8988T (cell line): ENCODE measurements around the gene PRM2.
A peak's percentile ranks its signal among the peaks of the same experiment; 100 is the strongest.

Experiments used
- DNase-seq: peaks from one replicate; pipeline ENCODE4 v3.0.0; 2011

Gene PRM2, protein sequence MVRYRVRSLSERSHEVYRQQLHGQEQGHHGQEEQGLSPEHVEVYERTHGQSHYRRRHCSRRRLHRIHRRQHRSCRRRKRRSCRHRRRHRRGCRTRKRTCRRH

GRCh38 chr16:11276143-11276895 is at the start of gene PRM2:
Gene PRM2, minus strand, starts transcription at chr16:11276480. Its CDS starts 110 bp downstream, at chr16:11276370.
- no peak for DNase-seq

- no peak for DNase-seq
Observed at GRCh38 chr16:11325404-11326083, 49.3 kb upstream of the PRM2 start.

- DNase-seq: no peak
Observed at GRCh38 chr16:11323551-11324336, 47.5 kb upstream of the PRM2 start.

DNA sequence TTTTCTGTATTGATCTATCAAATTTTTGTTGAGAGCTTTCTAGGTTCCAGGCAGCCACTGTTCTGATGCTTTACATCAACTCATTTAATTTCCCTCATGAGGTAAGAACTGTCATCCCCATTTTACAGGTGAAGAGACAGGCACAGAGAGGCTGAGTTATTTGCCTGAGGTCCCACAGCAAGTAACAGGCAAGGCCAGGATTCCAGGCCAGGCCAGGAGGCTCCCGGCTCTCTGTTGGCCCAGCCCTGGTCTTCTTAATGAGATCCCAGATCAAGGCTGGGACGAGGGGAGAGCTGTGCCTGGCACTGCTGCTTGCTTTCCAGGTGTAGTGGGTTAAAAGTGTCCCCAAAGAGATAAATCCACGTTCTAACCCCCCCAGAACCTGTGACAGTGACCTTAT is 46.5 kb upstream of the PRM2 start:
- DNase-seq: no peak

GRCh38 chr16:11321662-11322061 is 45.4 kb upstream of the PRM2 start:
- no peak for DNase-seq

DNA sequence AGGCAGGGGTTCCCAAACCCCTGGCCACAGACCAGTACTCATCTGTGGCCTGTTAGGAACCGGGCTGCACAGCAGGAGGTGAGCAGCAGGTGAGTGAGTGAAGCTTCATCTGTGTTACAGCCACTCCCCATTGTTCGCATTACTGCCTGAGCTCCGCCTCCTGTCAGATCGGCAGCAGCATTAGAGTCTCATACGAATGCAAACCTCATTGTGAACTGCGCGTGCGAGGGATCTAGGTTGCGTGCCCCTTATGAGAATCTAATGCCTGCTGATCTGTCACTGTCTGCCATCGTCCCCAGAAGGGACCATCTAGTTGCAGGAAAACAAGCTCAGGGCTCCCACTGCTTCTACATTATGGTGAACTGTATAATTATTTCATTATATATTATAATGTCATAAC is 43.9 kb upstream of the PRM2 start:
- no peak for DNase-seq

GRCh38 chr16:11319529-11320146 is 43.4 kb upstream of the PRM2 start:
- DNase-seq: no peak

- no peak for DNase-seq
Observed at GRCh38 chr16:11318817-11319216, 42.5 kb upstream of the PRM2 start.

DNA sequence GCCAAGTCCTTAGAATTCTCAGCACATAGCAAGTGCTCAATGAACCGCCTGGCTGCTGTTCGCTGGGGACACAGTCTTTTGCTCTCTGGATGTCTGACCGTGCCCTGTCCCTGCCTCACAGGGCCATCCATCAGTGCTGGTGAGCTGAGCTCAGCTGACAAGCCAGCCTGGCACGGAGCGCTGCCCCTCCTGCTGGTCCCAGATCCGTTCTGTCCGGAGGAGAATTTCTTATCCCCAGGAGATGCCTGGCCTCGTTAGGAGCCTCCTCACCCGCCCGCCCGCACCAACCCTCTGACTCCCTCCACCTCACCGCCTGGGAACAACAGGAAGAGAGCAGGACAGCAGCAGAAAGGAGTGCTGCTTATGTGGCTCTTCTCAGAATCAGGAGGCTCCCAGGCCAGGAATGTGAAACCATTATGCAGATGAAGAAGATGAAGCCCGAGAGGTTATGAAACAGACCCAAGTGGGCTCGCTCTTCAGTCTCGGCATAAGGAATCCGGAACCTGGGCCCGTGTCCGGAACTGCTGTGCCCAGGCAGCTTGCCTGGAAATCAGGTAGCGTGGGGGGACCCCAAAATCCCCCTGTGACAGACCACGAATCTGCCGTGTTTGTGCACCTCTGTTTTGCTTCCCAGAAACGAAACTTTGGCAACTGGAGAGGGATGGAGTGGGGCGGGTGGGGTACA is 40.2 kb upstream of the PRM2 start:
- DNase-seq: no peak

DNA sequence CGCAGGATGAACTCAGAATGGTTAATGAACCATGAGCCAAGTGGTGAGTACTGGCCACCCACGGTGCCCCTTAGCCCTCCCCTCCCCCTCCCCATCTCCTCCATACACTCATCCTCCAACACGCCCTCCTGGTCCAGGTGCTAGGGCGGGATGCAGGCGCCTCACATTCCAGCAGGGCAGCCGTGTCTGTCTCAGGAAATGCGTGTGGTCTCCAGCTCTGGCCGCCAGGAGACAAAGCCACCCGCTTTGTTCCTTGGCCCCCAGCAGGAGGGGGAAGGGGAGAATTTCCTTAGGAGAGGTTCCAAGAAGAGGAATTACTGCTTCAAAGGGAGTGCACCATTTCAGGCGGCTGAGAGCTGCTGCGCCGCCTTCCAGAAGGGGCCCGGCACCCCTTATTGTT is 39.2 kb upstream of the PRM2 start:
- peak; percentile 38 for DNase-seq

DNA sequence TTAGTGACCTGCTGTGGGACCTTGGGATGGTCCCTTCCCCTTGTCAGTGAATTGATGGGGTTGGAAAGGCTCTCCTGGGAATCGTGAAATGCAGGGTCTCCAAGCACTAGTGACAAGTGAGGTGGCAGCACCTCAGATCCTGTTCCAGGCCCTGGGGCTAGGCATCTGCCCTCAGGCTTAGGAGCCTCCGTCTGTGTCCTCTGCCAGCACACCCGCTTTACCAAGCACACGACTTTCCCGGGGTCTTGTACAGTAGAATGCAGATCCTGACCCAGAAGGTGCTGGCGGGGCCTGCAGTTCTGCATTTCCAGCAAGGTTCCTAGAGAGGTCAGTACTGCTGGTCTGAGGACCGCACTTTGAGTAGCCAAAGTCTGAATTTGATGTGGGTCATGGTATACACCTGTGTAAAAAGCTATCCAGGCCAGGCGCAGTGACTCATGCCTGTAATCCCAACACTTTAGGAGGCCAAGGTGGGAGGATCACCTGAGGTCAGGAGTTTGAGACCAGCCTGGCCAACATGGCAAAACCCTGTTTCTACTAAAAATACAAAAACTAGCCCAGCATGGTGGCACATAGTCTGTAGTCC is 38.1 kb upstream of the PRM2 start:
- DNase-seq: no peak

DNA sequence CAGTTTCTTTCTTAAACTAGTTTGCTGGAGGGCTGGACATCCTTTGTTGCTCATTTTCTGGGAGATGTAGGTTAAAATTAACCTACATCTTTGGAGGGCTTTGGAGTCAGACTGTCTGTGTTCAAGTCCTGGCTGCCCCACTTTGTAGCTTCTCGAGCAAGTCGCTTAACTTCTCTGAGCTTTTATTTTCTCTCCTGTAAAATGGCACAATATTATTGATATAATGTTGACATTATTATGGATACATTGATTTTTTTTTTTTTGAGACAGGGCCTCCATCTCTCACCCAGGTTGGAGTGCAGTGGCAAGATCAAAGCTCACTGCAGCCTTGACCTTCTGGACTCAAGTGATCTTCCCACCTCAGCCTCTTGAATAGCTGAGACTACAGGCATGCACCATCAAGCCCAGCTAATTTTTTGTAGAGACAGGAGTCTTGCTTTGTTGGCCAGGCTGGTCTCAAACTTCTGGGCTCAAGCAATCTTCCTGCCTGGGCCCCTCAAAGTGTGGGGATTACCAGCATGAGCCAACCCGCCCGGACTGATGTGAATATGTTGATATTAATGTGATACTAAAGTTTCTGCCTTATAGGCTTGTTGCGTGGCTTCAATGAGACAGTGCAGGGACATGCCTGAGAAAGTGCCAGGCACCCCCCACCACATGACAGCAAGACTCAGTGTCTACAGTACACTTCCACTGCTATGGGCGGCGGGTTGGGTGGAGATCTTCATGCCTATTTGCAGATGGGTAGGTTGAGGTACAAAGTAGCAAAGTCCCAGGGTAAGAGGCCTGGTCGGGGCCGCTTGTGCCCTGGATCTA is 37.4 kb upstream of the PRM2 start:
- DNase-seq: no peak

GRCh38 chr16:11312718-11313492 is 36.6 kb upstream of the PRM2 start:
- DNase-seq: no peak

DNA sequence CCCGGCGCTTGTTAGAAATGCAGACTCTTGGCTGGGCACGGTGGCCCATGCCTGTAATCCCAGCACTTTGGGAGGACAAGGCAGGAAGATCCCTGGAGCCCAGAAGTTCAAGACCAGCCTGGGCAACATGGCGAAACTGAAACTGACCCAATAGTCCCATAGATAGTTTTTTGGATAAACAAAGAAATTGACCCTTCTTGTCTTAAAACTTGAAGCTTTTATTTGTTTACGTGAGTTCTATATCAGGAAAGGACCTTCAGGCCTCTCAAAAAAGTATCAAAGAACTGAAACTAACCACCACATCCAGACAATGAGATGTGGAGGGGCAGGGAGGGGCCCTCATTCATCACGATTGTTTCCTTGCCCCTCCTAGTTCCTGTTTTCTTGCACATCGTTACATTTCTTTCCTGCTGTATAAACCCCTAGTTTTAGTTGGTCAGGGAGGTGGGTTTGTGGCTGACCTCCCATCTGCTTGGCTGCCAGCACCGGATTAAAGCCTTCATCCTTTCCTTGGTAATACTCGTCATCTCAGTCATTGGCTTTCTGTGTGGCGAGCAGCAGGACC is 34.8 kb upstream of the PRM2 start:
- DNase-seq: no peak

DNA sequence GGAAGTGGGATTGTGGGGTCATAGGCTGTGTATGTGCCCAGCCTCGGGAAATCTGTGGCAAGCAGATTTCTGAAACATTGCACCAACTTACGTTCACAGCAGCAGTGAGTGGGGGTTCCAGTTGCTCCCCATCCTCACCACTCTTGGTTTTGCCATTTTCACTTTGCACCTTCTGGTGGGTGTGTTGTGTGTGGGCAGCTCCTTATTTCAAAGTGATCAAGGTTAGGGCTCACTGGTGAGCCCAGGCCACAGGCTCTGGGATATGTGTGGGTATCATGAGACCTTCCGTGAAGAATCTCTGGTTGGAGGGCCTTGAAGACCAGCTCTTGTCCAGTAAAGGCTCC is 34.3 kb upstream of the PRM2 start:
- DNase-seq: no peak

DNA sequence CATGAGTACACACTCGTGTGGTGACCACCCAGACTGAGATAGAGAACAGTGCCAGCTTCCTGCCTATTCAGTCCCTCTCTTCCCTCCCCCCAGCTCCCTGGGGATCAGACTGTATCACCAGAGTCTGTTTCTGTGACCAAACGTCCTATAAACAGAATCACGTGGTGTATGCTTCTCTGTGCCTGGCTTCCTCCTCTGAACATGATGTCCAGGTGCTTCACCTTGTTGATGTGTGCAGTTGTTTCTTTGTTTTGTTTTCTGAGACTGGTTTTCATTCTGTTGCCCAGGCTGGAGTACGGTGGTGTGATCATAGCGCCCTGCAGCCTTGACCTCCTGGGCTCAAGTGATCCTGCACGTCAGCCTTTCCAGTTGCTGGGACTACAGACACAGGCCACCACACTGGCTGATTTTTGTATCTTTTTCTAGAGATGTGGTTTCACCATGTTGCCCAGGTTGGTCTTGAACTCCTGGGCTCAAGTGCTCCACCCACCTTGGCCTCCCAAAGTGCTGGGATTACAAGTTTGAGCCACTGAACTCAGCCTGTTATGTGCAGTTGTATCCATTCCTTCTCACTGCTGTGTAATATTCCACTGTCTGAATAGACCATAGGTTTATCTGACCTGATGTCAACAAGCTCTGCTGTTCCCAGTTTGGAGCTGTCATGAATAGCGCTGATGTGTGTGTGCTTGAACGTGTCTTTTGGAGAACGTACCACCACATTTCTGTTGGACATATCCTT is 33.8 kb upstream of the PRM2 start:
- no peak for DNase-seq

DNA sequence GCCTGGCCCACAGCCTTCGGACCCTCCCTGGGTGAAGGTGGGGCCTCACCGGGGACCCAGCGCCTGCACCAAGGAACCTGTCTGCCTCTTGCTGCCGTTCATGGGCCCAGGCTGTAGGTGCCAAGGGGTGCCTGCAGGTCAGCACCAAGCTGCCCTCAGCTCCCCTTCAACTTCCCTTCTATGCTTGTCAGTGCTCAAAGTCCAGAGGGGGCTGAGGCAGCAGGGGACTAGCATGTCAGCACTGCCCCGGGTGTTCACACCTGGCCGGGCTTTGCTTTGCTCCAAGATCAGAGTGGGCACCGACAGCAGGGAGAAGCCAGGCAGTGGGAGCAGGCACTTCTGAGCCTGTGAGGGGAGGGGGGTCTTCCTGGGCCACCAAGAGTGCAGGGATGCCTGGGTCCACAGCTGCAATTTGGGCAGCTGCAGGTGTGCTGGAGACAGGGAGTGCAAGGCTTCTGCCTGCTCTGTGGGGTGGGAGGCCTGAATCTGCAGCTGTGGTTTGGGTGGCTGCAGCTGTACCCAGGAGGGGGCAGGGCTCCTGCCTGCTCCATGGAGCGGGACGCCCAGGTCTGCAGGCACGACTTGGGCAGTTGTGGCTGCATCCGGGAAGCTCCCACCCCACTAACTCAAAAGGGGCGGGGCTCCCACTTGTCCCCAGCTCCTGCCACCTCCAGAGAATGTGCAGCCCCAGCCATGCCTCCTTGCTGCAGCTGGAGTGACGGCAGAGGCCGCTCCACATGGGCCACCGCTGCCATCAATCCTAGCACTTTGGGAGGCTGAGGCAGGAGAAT is 32.4 kb upstream of the PRM2 start:
- DNase-seq: no peak

DNA sequence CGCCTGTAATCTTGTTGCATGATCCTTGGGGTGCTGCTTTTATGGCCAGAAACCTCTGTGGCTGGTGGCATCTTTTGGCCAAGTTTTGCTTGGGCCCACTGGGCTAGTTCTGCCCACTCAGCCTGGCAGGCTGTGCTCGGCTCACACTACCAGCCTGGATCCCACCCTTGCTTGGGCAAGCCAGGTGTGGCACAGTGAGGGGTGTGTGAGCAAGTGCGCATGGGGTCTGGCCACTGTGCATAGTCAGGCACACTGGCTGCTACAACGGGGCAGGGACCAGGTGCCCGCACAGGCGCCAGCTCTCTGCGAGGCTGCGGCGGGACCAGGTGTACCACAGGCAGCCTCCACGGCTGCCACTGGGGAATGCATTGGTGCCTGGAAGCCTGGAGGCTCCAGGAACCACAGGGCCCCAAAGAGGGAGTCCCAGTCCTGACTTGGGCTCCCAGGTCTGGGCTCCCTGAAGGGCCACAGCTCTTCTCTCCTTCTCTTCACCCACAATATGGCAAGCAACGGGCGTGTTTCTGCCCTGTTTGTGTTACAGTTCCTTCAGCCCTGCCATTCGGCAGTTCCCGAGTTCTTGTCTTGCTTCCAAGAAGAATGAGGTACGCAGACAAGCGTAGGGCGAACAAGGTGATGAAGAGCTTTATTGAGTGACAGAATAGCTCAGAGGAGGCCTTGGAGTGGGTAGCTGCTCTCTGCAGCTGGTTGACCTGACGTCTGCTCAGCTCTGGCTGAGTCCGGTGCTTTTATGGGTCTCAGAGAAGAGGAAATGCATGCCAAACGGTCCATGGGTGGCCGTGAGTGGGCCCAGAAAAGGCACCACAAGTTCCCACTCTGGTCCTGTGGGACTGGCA is 31.6 kb upstream of the PRM2 start:
- DNase-seq: no peak
